Mesothelial cell of epicardium (in vitro differentiated cells): Measurements from ENCODE around the gene NAT8L. TPM values are rescaled to one million over a fixed set of nuclear protein-coding genes. Genes with fewer than 3 reads are reported as not detected.

Source experiments
- DNase-seq, 2 experiments: peaks; one replicate each; pipeline ENCODE4 v3.0.0; 2021; ENCODE audit warnings: low spot score in 2 of 2; ENCODE audit not compliant: unreplicated experiment in 2 of 2
- H3K27ac Mint-ChIP-seq: 2 replicates; pipeline ENCODE4 v1.8.0; 2021; ENCODE audit warnings: mixed read lengths
- H3K27me3 Mint-ChIP-seq: 2 replicates; pipeline ENCODE4 v1.8.0; 2021; ENCODE audit warnings: low read depth, mixed read lengths
- H3K36me3 Mint-ChIP-seq: 2 replicates; pipeline ENCODE4 v1.8.0; 2021; ENCODE audit warnings: mixed read lengths
- H3K4me1 Mint-ChIP-seq: 2 replicates; pipeline ENCODE4 v1.8.0; 2021; ENCODE audit warnings: mixed read lengths
- H3K4me3 Mint-ChIP-seq: 2 replicates; pipeline ENCODE4 v1.8.0; 2021; ENCODE audit warnings: mild to moderate bottlenecking, moderate library complexity, mixed read lengths
- H3K9me3 Mint-ChIP-seq: 2 replicates; pipeline ENCODE4 v1.8.0; 2021; ENCODE audit warnings: mixed read lengths
- total RNA-seq: library from RNA; stranded (reverse); gene quantifications from 3 replicates; pipeline ENCODE4 v1.2.1, GENCODE V29; 2021
- TF ChIP-seq, protein P1 (sequence below): fragments of 200-600 bp; sonication (generic); IDR thresholded peaks from one replicate; pipeline ENCODE4 v1.5.0; 2021; ENCODE audit warnings: antibody characterized with exemption; ENCODE audit not compliant: unreplicated experiment

NAT8L gene
- total RNA-seq, 1 donor from 2014 or later, result 25.2 TPM

- DNase-seq, result no peak
- no peaks in the 10 kb centered on the region for H3K9me3 Mint-ChIP-seq
These were observed 11.5 kb downstream of the NAT8L start for GRCh38 chr4:2070421-2071251.

GRCh38 chr4:2071252-2071911, 12.3 kb downstream of the NAT8L start:
- Mint-ChIP-seq H3K4me3 (no peak overlapping the region), H3K9me3 (no peaks in the 10 kb centered on the region), H3K27ac (no peak overlapping the region), H3K27me3 (no peaks in the 10 kb centered on the region), H3K4me1 (peaks cover 6% of the 10 kb centered on the region), H3K36me3 (no peaks in the 10 kb centered on the region)
- no peak for DNase-seq
- TF ChIP-seq, protein P1, sequence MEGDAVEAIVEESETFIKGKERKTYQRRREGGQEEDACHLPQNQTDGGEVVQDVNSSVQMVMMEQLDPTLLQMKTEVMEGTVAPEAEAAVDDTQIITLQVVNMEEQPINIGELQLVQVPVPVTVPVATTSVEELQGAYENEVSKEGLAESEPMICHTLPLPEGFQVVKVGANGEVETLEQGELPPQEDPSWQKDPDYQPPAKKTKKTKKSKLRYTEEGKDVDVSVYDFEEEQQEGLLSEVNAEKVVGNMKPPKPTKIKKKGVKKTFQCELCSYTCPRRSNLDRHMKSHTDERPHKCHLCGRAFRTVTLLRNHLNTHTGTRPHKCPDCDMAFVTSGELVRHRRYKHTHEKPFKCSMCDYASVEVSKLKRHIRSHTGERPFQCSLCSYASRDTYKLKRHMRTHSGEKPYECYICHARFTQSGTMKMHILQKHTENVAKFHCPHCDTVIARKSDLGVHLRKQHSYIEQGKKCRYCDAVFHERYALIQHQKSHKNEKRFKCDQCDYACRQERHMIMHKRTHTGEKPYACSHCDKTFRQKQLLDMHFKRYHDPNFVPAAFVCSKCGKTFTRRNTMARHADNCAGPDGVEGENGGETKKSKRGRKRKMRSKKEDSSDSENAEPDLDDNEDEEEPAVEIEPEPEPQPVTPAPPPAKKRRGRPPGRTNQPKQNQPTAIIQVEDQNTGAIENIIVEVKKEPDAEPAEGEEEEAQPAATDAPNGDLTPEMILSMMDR, result no peak

More at GRCh38 chr4:2070421-2071251, 11.5 kb downstream of the NAT8L start:
- no peak overlapping the region for H3K27ac Mint-ChIP-seq
- no peaks in the 10 kb centered on the region for H3K36me3 Mint-ChIP-seq
- TF ChIP-seq, protein P1, result no peak
- H3K27me3 Mint-ChIP-seq, result no peaks in the 10 kb centered on the region
- H3K4me1 Mint-ChIP-seq, result peaks cover 6% of the 10 kb centered on the region
- no peak overlapping the region for H3K4me3 Mint-ChIP-seq

GRCh38 chr4:2071912-2072867, 13.1 kb downstream of the NAT8L start:
- peaks cover 6% of the 10 kb centered on the region for H3K4me1 Mint-ChIP-seq
- TF ChIP-seq, protein P1, result no peak
- H3K27ac Mint-ChIP-seq, result no peak overlapping the region
- no peak for DNase-seq
- no peak overlapping the region for H3K4me3 Mint-ChIP-seq
- H3K9me3 Mint-ChIP-seq, result no peaks in the 10 kb centered on the region
- no peaks in the 10 kb centered on the region for H3K36me3 Mint-ChIP-seq
- no peaks in the 10 kb centered on the region for H3K27me3 Mint-ChIP-seq

DNA sequence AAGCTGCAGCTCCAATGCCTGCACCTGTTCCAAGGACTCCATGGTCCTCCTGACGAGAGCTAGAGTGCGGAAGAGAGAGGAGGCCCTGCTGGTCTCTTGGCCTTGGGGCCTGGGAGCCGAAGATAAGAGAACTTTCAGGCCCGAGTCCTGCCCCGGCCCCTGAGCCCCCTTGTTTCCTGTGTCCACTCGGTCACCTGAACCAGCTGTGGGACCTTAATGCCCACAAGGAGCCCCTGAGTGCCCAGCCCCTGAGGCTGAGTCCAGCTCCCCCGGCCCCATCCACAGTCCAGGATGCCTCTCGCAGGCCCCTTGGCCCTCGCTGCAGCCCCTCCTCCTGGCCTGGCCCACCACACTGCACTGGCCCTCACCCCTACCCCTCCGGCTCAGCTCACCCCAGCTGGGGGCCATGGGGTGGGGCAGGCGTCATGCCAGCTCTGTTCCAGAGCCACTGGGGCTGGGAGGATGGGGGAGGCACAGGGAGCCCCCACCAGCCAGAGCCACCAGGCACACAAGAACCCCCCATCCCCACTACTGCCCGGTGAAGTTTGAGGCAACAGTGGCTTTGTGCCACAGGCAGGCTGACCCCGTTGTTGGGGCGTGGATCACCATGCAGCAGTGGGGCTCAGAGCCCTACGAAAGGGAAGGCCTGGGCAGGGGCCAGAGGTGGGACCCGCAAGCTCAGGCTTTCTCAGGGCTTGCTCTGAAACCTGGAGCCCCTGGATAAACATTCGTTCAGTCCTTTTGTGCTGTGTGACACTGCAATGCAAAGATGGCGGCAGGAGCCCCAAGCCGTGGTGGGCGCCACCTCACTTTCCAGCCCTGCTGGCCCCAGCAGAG, 14.1 kb downstream of the NAT8L start:
- peaks cover 6% of the 10 kb centered on the region for H3K4me1 Mint-ChIP-seq
- H3K36me3 Mint-ChIP-seq, result no peaks in the 10 kb centered on the region
- TF ChIP-seq, protein P1, result no peak
- H3K4me3 Mint-ChIP-seq, result no peak overlapping the region
- H3K27me3 Mint-ChIP-seq, result no peaks in the 10 kb centered on the region
- no peak for DNase-seq
- H3K9me3 Mint-ChIP-seq, result no peaks in the 10 kb centered on the region
- H3K27ac Mint-ChIP-seq, result no peak overlapping the region
